Measurements from ENCODE around the gene MIEF1.
A peak's percentile ranks its signal among the peaks of the same experiment; 100 is the strongest.

Gene MIEF1

GRCh38 chr22:39532215-39533073 lies 30.4 kb downstream of the MIEF1 start, which contains the start of gene RPS19BP1:
Gene RPS19BP1, minus strand, starts transcription at chr22:39532748. Its CDS starts 10 bp downstream, at chr22:39532738.
- peak; percentile 99 for DNase-seq

DNA sequence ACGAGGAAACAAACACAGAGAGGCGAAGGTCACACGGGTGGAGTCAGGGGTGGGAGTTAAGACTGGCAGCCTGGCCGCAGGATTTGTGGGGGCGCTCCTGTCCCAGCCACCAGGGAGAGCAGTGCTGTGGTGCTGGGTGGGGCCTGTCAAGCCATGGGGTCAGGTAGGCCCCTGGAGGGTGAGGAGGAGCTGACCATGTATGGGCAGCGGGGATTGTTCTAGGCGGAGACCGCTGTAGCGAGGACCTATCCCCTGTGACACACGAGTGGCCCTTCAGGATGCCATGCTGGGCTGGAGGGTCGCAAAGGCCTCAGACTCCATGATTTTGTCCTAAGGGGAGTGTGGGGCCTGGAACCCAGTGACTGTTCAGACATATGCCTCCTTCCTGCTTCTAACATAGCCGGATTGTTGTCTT lies 32.0 kb downstream of the MIEF1 start:
- DNase-seq = no peak

- DNase-seq = no peak
These were observed 32.7 kb downstream of the MIEF1 start for GRCh38 chr22:39534591-39535356.

DNA sequence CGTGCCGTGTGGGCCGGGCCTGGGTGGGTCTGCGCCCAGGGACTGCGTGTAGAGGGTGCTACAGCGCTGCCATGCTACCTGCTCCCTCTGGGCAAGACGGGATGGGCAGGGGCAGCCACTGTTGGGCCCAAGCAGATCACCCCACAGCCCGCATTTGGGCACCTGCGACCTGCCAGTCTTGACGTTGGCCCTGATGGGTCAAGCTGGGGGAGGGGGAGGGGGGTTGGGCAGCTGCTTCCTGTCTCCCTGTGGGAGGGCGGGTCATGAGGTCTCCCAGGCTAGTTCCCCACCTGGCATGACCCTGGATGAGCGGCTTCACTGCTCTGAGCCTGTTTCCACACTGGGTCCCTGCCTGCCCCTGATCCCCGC lies 33.3 kb downstream of the MIEF1 start:
- no peak for DNase-seq

GRCh38 chr22:39535831-39536449 lies 33.9 kb downstream of the MIEF1 start:
- DNase-seq = no peak

DNA sequence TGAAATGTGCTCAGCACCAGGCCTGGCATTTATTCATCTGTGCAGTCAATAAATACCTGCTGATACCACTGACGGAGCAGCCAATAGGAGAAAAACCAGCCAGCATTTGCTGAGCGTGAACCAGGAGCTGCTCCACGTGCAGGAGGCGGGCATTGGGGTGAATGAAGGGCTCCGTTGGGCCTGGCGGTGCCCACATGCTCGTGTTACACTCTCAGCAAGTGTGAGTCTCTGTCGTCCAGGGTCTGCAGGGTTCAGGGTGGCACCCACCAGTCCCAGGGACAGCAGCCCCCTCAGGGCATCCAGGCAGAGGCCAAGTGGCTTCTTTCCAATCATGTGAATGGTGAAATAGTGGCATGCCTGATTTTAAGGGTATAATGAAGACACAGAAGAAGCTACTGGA lies 34.6 kb downstream of the MIEF1 start:
- DNase-seq = no peak

DNA sequence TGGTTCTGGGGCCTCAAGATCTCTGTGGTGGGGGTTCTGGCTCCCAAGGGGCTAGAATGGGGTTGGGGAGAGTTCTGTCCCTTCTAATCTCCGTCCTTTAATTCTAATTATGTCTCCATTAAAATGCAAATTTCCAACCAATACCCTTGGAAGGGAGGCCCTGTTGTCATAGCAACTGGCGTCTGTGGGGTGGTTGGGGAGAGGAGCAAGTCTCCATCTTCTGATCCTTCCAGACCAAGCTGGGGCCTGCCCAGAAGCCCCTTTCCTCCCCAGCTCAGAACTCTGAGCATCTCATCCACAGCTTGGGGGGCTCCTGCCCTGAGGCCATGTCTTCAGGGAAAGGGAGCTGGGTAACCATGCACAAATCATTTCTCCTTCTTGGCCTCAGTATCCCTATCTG lies 35.9 kb downstream of the MIEF1 start:
- no peak for DNase-seq

DNA sequence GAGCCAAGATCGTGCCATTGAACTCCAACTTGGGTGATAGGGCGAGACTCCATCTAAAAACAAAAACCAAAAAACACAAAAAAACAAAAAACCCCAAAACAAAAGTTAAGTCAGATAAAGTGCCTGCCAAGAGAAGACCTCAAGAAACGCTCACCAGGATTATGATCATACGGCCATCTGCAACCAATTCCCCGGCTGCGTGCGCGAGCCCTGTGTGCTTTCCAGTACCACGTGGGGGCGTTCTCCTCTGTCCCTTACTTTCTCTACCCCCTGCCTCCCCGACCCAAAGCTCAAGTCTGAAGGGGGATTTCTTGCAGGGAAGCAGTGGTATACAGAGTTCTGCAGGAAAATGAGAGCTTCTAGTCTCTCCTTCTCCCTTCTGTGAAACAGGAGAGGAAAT lies 41.0 kb downstream of the MIEF1 start:
- no peak for DNase-seq

GRCh38 chr22:39545386-39546365 lies 43.6 kb downstream of the MIEF1 start:
- no peak for DNase-seq

DNA sequence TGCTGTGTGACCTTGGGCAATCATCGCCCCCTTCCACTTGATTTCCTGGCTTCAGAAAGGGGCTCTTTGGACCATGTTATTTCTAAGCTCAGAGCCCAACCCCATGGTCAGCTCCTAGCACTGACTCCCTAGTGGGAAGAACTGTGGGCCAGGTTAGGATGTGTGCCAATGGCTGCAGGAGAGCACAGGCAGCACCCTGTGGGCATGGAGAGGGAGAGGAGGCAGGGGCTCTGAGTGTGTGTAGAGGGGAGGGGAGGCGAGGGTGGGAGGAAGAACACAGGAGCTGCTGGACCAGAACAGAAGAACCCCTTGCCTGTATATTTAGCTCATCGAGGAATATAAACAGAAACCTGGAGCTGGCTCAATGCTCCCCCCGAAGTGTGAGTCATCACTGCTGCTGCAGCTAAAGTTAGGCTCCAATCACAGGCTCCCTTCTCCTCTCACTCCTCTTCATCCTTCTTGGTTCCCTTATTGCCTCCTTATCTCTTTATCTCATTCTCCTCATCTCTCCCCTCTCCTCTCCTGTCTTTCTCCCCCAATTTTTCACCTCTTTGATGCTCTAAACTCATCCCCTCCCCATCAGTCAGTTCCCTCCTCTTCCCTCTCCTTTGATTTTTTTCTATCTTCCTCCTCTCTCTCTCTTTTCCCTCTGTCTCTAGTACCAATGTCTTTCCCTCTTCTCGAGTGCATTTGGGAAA lies 44.9 kb downstream of the MIEF1 start:
- DNase-seq = no peak

GRCh38 chr22:39547587-39547947 lies 45.5 kb downstream of the MIEF1 start:
- no peak for DNase-seq

DNA sequence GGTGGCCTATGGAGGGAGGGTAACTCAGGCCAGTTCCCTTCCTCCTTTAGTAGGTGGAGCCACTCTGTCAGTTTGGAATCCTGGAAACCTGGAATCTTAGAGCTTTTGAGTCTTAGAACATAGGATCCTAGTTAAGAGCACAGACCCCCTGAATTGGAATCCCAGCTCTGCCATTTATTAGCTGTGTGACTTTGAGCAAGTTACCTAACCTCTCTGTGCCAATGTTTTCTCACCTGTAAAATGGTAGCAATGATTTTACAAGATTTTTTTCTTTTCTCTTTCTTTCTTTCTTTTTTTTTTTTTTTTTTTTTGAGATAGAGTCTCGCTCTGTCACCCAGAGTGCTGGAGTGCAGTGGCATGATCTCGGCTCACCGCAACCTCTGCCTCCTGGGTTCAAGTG lies 51.3 kb downstream of the MIEF1 start:
- DNase-seq = no peak

DNA sequence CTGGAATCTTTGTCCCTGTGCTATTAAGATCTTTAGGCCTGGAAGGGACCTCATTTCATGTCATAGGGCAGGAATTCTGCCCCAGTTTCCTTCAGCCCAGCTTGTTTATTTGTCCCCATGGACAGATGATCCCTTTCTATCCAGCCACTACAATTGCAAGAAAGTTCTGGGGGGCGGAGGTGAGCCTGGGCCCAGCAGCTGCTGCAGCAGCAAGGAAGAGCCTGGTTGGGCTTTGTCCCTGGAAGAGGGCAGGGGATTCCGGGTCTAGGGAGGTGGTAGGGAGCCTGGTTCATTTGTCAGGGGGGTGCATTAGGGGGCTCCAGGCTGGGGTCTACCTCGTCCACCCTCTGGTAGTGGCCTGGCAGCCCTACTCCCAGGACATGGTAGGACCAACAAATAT lies 52.1 kb downstream of the MIEF1 start:
- no peak for DNase-seq

- no peak for DNase-seq
These were observed 55.1 kb downstream of the MIEF1 start for GRCh38 chr22:39556970-39557841.

- no peak for DNase-seq
These were observed 56.2 kb downstream of the MIEF1 start for GRCh38 chr22:39558254-39558727.

DNA sequence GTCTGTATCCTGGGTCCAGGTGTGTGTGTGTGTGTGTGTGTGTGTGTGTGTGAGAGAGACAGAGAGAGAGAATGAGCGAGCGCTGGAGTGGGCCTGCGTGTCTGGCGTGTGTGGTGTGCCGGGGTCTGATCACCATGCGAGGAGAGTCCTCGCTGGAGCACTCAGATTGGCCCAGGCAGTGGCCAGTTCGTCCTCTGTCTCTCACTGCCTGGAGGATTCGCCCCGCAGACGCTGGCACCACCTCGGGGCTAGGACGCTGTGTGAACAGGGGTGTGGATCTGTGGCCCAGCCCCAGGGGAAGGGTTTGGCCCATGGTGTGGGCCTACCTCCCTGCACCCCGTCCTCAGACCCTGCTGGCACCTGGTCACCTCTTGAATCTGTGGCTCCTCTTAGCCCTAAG lies 56.9 kb downstream of the MIEF1 start:
- DNase-seq = no peak

- no peak for DNase-seq
These were observed 57.5 kb downstream of the MIEF1 start for GRCh38 chr22:39559456-39560105.

DNA sequence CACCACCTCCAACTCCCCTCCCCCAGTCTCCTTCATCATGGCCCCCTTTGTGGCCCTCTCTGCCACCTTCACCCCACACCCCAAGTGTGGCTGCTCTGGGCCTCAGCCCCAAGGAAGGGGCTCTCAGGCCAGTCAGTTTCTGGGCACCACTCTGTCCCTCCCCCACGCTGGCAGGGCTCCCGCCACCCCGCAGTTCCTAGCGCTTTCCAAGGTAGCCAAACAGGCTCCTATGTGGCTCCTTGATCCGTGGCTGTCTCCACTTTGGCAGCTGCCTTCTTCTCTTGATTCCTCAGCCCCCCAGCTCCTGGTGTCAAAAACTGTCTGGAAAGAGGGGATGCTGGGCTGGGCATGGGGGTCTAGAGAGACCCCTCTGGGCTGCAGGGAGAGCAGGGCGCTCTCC lies 58.0 kb downstream of the MIEF1 start:
- no peak for DNase-seq

DNA sequence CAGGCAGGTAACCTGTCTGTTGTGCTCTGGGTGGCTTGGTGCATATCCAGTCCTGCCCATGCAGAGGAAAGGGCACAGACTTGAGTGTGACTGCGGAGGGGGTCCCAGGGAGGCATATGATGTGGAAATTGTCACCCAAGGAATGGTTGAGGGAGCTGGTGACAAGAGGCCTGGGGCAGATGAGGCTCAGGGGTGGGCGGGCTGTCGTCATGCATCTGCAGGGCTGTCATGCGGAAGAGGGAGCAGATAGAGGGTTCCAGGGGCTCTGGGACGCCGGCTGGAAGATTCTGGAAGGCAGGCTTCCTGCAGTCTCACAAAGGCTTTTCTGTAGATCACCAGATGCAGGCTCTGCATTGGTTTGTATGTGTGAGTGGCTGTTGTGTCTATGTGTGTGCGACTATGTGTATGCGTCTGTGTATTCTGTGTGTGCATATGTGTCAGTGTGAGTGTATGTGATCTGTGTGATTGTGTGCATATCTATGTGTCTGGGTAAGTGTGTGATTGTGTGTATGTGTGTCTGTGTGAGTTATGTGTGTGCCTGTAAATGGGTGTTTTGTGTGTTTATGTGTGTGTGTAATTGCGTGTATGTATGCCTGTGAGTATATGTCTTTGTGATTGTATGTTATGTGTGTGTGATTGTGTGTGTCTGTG lies 60.9 kb downstream of the MIEF1 start:
- no peak for DNase-seq

Measured in amniotic stem cell (primary cell).